HG03097 (cell line): Measurements from ENCODE around the gene SORCS3.

Source experiments
- ATAC-seq: cut with Tn5 transposase; IDR thresholded peaks from one replicate; pipeline ENCODE4 v1.9.1; 2021; ENCODE audit not compliant: unreplicated experiment, low FRiP score

SORCS3 gene

DNA sequence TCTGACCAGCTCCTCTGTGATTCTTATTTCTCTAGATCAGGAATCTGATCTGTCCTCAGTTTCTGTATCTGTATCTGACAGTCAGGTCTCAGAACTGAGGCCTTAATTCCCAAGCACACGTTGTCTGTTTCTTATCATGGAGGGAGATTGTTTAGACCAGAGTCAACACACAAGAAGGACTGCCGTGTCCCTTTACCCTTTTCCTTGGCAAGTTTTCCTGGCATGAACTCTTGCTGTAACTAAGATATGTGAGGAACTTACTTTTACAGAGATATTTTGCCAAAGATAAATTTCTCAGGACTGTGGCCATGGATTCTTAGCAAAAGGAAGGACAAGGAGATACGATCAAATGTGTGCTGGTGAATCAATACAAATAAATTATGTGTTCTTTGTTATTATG, 181.0 kb downstream of the SORCS3 start:
- ATAC-seq, result no peak

DNA sequence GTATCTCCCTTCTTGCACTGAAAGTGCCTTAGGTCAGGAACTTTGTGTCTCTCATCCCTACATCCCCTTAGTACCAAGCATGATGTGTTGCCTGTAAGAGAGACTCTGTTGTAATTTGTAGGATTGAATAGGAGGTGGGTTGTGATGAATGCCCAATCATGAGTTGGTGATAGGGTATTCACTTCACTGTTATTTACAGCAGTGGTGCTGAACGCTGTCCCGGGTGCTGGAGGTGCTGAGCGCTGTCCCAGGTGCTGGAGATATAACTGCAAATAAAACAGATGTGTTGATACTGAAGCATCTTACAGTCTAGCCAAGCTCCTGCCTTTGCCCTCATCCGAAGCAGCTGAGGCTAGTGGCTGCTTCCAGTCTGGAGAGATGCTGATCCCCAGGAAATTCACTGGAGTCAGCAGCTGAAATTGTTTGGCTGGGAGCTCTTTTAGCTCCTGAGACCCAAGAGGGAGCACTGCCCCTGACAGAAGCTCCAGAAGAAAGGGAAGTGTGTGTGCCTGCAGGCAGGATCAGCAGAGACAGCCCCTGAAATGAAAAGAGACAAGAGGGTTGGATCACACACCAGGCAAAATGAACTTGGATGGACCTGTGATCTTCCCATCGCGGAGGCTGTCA, 183.4 kb downstream of the SORCS3 start:
- ATAC-seq, result no peak

DNA sequence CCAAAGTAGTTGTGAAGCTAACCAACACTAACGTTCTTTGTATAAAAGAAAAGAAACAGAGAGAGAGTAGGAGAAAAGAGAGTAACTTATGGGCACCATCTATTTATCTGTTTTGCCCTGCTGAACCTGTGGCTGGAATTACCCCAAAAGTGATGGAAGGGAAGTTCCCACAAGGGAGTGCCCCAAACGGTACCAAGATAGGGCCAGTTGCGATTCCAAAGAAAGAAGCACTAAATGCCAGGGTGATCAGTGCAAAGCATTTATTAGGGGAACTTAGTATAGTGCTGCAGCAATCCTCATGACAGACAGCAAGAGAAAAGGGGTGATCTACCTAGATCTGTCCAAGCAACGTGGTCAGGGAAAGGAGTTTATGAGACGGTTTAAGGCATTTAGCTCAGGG, 190.2 kb downstream of the SORCS3 start:
- no peak for ATAC-seq

DNA sequence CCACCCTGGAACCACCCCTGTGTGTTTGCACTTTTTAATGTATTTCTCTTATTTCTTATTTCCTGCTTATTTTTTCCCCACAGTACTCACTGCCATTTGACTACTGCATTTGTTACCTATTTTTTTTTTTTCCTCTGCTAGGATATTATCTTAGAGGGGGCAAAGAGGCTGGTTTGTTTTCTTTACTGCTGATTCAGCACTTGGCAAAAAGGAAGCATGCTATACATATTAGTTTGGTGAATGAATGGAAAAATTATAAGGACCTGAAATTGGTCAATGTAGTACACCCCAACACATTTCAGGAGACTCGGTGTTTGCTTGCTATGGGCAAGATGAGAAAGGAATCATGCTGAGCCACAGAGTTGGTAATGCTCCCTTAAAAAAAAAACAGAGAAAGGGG, 193.5 kb downstream of the SORCS3 start:
- no peak for ATAC-seq

DNA sequence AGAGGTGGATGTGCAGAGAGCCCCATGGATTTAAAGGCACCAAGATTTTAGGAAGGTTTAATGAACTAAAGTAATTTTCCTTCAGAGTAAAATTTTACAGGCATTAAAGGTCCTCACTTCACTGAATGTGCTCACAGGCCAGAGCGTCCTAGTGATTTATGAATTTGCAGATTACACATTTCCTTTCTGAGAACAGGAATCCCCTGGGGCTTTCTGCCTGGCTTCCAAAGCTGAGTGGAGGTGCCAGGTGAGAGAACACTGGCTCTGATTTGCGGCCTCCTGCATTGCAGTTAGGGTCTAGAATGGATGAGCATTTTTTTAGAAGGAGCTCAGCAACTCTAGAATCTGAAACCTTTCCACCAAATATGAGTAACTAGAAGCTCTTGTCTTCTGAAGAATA, 194.3 kb downstream of the SORCS3 start:
- no peak for ATAC-seq

DNA sequence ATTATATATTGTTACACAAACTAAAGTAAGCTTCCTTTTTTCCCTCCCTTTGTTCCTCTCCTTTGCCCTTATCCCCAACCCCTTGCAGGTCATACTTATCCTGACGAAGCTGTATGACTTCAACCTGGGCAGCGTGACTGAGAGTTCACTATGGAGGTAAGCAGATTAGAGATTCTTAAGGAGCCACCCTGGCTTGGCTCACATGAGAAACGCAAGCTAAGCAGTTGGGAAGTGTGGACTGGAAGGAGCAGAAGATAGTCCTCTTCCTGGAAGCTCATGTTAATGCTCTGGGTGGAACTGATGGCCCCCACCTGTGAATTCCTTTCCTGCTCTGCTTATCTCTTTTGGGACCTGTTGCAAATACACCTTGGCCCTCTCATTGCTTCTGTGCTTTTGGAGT, 201.6 kb downstream of the SORCS3 start:
- no peak for ATAC-seq

DNA sequence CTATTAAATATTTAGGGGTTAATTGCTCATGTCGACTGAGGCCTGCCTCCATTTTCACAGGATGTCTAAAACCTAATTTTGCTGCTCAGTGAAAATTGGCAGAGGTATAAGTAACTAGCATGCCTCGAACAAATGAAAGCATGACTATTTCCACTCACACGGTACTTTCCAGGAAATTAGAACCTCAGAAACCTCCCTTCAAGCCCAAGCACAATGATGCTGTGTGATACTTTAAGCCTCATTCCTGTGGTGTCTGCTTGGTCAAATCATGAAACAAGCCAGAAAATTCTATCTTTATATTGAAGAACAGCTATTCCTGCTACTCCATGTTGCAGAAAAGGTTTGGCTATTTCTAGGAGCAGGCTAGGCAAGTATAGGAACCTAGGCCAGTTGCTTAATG, 203.0 kb downstream of the SORCS3 start:
- no peak for ATAC-seq

DNA sequence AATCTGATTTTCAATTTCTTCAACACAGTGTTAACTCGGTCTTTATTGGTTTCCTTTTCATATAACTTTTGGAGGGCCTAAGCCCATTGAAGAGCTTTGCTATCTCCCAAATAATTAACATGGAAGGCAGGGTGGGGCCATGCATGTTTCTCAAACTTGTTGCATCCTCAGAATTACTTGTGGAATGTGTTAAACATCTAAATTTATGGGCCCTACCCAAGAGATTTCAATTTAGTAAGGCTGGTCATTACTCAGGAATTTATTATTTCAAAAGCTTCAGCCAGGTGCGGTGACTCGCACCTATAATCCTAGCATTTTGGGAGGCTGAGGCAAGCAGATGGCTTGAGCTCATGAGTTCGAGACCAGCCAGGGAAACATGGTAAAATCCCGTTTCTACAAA, 208.9 kb downstream of the SORCS3 start:
- no peak for ATAC-seq

DNA sequence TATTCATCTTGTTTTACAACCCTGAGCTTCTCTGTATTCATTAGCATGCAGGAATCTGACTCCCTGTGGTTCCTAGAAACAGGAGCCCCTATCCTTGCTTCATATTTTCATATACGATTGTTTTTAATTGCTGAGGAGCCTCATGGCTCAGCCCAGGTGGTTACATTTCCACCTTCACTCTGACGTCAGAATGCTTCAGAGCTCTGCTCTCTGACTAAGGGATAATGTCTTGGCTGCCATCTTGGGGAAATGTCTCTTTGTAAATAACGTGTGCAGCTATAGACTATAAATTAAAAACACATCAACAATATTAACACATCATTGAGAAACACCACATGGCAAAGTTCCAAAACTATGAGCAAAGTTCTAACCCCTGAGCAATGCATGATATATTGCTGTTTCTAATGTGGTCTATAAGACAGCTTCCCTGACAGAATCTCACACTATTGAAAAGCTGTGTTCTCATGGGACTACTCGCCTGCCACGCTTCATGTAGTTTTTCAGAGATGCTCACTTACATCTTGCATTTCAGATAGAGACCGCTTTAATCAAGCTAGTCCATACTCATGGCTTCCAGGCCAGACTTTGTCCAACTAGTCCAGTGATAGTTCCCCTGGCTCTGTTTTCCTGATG, 227.0 kb downstream of the SORCS3 start:
- no peak for ATAC-seq

DNA sequence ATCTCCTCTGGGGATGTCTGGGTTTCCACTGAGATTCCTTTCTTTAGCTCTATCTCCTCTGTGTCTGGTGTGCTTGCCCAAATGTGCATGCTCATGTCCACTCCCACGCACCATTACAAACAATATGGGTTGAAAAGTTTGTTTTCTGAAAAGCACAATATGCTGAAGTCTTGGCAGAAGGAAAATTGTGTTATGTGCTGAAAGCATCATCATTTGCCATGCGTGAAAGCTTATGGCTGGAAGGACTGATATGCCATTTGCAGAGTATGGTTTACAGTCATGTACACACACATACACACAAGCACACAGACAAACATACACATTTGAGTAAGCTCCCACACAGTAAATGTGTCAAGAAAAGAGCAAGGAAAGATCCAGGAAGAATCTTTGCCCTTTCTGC, 231.6 kb downstream of the SORCS3 start:
- ATAC-seq, result no peak

DNA sequence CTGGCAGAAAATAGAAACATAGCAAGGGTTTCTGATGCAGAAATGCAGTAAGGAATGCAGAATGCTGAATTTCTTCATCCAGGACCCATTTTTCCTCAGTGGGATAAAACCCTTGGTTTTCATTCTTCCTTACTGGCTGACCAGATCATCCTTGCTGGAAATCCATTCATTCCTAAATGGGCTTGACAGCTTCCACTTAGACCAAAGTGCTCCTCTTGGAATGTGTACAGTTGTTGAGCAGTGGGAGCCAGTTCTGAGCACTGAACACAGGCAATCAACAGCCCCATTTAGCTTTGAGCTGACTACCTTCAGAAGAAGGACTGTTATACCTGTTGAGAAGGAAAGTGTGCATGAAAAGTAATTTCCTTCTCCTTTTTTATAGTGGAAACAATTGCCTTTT, 232.1 kb downstream of the SORCS3 start:
- ATAC-seq, result no peak

DNA sequence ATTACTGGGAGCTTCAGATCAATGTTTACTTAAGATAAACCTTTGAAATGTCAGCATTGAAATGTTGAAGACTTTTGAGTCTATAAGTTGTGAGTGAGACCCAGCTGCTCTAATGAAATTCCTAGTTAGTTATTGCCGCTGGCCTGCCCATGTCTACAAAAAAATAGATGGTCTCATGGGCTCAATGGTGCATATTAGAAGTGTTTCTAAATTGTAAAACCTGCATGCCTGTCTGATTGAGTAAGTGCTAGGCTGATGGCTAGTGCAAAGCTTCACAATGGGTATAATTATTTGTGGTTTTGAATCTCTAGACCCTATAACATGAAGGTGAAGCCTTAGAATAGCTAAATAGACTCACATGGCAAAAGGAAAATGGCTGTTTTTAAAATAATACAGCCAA, 234.5 kb downstream of the SORCS3 start:
- ATAC-seq, result no peak

DNA sequence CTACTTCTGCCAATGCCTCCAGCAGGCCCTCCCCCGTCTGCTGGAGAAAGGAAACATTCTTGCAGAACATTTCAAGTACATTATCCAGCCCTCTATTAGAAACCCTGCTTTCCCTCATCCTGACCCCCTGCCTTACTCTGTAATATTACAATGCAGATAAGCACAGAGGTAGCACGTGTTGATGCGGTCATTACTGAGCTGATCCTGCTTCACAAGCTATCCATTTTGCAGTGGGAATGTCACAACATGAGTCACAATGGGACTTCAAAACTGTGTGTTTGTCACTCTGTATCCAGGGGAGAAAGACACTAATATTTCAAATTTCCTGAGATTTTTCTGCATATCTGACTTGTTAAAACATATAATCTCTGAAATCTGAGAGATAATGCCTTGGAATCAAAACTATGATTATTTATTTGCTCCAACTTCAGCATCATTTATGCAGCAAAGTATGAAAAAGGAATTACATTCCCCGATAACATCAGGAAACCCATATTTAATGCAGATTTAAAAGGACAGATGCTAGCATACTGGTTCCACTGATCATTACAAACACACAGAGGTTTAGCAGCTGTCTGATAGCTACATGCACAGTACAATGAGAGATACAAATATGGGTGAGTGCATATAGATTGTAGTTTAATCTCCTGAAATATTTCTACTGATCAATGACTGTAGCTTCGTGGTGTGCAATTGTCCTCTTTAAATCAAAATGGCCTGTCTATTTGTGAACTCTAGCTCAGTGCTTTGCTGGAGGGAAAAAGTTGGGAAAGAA, 239.7 kb downstream of the SORCS3 start:
- ATAC-seq, result no peak

DNA sequence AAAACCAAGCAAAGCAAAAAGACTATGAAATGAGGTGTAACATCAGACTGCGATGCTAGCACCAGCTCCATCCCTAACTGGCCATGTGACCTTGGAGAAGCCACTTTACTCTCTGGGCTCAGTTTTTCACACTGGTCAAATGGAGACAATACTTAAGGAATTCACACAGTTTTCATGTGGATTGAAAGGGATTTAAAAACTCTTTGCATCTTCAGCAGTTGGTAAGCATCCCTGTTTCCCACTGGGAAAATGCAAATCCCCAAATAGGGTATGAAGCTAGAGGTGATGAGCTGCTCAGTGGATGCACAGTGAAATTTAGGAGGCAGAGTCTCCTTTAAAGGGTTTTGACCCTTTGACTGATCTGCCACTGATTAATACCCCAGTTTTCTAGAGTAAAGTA, 240.7 kb downstream of the SORCS3 start:
- no peak for ATAC-seq

DNA sequence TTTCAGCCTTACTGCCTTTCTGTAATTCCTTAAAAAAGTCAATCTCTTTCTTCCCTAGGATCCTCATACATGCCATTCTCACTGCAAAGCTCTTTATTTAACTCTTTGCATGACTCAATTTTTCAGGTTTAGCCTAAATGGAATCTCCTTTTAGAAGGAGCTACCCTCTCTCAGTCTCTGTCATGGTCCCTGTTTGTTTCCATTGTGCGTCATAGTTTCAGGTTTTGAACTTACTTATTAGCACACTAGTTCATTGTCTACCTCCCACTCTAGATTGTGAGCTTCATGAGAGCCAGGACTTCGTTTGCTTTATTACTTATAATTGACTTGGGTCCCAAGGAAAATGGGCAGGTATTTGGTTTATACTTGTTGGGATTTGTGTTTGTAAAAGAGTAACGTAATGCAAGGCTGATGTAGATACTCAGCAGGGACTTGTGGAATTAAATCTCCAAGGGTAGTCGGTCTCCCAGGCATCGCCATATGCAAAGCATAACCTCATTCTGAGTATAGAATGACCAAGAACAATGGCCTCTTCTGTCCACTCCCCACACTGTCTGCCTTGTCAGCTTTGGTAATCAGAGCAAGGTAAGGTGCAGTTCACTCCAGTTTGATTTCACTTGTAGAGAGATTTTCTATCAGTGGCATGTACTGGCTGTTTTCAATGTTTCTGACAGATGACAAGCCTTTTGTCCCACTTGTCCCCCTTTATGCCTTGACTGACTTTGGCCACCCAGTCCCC, 252.0 kb downstream of the SORCS3 start:
- no peak for ATAC-seq

DNA sequence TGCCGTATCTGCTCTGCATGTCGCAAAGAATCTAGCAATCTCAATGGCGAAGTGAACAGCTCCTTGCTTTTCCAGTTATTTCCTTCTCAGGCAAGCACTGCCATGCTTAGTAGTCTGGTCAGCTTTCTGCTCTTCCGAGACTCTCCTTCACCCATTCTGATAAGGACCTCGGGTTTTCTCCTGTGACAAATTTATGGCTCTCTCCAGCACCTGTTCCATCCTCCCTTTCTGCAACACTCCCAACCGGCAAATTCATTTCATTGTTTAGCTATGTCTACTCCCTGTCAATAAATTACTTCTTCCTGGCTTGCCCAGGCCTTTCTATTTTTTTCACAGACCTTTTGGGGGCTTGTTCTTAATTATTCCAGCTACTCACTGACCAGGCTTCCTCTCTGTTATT, 252.6 kb downstream of the SORCS3 start:
- no peak for ATAC-seq

DNA sequence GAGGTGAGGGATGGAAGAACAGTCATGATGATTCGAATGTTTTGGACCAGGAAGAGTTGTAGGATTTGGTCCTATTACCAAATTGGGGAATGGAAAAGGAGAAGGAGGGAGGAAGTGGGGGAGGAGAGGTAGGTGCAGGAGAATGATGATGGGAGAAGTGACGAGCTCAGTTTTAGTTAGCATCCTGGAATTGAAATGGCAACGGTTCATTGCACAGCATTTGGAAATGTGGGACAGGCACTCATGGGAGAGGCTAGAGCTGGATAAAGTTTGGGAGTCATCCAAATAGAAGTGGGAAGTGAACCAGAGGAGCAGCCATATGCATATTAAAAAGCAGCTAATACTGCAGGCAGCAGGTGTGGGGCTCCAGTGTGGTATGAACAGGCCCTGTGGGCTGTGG, 253.6 kb downstream of the SORCS3 start:
- no peak for ATAC-seq

DNA sequence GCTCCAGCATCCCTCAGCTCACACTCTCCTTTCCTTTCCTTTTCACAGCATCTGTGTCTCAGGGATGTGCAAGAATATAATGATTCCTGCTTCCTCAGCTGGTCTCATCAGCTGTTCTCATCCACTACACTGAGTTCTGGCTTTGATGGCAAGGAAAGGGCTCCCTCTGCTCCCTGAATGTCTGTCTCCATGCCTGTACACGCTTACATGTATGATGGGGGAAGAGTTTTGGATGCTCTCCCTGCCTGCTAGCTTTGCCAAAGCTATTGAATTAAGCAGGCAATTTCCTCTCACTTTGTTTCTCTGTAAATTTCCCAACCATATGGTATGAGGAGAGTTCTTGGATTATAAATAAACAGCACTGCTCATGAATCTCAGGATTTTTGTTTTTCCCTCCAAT, 254.5 kb downstream of the SORCS3 start:
- no peak for ATAC-seq

DNA sequence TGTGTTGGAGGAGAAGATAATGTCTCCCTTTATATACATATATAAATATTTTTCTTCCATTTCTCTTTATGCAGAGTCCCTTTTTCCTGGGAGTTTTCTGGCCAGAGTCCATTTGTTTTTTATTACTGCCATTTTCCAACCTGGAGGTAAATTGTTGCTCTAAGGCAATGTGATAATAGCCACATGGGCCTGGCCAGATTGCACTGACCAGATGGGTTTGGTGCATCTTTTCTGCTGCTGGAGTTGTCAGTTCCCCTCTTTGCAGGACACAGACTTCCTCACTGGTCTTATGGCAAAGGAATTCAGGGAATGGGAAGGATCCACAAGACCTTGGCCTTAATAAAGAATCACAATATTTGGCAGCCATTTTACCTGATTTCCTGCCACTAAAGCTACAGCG, 254.9 kb downstream of the SORCS3 start:
- no peak for ATAC-seq

DNA sequence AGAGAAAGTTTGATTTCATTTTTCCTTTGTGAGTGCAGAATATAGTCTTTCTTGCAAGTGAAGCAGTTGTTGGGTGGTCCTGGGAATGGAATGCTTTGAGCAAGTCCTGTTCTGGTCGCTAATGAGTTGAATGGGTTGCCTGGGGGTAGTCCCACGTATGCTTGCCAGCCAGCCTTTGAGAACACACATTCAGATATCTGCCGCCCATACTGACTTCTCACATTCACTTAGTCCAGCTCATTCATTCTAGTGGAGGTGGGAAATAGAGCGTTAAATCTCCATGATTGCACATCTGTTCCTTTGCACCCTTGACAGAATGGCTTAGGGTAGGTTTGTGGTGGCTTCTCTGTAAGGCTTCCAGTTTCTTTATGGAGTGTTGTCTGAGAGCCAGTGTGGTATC, 256.6 kb downstream of the SORCS3 start:
- no peak for ATAC-seq

DNA sequence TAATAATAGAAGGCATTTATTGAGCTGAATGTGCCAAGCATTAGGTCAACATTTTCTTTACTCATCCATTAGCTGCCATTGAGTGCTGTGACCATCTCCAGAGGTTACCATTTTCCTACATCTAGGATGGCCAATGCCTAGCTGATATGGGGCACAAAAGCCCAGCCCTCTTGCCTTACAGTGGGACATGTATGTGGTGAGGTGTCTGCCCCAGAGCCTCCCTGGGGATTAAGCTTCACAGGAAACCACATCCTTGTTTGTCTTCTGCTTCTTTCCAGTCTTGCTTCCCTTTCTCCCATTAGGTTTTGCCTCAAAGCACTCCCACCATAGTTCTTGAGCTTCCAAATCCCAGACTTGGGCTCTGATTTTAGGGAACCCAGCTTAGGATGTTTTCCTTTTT, 258.7 kb downstream of the SORCS3 start:
- ATAC-seq, result no peak
